Measurements from ENCODE around the gene MYBPH.

The MYBPH gene

DNA sequence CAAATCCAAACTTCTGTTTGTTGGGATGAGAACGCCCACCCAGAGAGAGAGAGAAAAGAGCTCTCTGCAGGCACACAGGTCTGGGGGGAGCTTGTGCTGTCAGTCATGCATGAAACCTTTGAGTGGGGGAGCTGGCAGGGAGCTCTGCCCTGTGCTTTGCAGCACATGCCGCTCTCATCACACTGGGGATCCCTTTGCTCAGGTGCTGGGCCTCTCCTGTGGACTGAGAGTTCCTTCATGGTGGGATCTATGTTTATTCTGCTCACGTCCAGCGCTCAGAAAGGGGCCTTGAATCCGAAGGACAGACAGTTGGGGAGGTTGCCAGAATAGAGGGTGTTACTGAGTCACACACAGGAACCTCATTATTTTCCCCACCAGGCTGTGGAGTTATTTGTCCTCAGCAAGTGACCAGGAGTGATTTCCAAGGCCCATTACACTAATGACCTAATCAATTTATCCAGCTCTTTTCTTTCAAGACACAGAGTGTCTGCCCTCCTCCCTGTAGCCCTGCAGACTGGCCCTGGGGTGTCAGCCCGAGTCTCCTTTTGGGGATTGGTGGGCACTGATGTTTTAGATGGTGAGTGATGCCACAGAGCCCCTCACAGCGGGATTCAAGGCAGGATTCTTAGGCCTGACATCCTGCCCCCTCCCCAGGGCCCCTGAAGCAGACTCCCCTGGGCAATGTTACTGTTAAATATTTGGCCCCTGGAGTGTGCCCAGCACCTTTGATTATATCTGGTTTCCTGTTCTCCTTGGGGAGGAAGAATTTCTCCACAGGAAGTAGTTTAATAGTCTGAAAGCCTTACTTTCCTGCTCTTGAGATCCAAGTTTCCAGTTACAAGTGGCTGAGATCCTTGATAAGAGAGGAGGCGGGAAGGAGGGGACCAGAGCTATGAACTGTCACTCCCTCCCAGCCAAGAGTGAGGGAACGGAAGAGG lies 22.3 kb downstream of the MYBPH start:
- Histone ChIP-seq H4K20me1 (no peaks in the 10 kb centered on the region), H3K4me2 (peak overlapping the region; percentile 95), H3K27me3 (no peaks in the 10 kb centered on the region), H3K9ac (peak overlapping the region; percentile 55), H3K4me1 (peaks cover 64% of the 10 kb centered on the region), H3K4me3 (no peak overlapping the region), H3K27ac (peak overlapping the region; percentile 52), H3K9me3 (0 out of 2 replicates have a peak, but pooled peaks cover under 1% of the 10 kb centered on the region), H3K36me3 (no peaks in the 10 kb centered on the region)
- TF ChIP-seq Cebpa-rat (IDR thresholded peaks at IDR 0.05), result no peak

DNA sequence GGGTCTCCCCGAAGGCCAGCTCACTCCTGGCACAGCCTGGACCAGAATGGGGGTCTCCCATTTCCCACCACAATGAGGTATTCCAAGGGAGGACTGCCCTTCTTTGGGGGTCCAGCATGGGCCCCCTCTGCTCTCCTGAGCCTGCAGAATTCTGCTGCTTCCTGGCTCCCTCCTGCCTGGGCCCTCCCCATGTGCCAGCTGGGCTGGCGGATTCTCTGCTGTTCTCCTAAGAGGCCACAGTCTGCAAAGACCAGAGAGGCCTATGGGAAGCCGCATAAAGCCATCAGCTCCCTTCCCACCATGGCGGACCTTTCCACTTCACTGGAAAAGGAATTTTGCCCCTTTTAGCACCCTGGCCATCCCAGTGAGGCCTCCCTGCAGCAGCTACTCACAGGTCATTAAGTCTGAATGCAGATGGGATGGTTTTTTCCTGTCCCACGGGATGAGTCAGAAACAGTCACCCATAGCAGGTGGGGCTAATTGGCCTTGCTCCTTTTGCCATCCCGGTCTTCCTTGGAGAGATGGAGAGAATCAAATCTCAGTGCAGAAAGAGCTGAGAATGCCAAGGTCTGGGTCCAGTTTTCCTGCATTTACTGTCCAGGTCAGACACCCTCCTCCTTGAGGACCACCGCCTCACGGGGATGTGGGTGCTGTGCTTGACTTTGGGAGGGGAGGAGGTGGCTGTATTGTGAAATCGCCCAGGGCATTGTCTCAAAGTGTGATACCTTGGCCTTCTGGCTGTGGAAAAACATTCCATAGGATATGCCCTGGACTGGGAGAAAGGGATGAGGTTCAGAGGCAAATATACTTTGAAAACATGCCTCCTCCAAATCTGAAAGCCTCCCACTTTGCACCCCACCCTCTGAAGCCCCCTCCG lies 23.2 kb downstream of the MYBPH start:
- Histone ChIP-seq H3K36me3 (no peaks in the 10 kb centered on the region), H4K20me1 (no peaks in the 10 kb centered on the region), H3K27me3 (no peaks in the 10 kb centered on the region), H3K4me2 (peak overlapping the region; percentile 95), H3K4me3 (no peak overlapping the region), H3K9me3 (no peaks in the 10 kb centered on the region), H3K9ac (peak overlapping the region; percentile 55; the same call in 1 of the 2 replicates), H3K27ac (no peak overlapping the region; the same call in 1 of the 2 replicates), H3K4me1 (peaks cover 73% of the 10 kb centered on the region)
- no peak for TF ChIP-seq Cebpa-rat (IDR thresholded peaks at IDR 0.05)

DNA sequence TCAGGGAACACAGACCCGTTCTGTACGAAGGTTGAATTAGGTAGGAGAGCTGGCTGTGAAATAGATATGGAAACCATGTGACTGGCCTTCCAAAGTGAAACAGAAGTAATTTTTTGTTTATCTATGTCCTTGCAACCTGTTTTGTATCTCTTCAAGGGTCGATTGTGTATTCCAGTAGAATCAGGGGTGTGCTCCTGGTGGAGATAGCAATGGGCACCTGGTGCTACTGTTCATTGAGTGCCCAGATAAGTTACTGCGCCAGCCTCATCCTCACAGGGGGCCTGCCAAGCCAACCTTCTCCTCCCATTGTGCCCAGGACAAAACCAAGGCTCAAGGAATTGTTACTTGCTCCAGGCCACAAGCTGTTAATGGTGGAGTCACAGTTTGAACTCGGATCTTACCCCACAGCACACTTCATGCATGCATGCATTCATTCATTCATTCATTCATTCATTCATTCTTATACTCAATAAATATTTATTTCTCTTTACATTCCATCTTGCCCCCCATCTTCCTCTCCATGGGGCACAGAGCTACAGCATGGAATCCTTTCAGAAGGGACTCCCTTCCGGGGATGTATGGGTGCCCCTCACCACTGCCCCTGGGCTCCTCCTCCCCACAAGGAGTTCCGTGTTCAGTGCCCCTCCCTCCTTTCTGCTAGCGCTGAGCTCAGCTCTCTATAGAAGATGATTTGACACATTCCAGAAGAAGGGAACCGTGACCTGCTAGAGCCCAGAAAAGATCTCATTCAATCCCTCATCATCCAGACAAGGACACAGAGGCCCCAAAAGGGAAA lies 24.1 kb downstream of the MYBPH start:
- H3K27me3 ChIP-seq, result no peaks in the 10 kb centered on the region
- H3K4me2 ChIP-seq, result peak overlapping the region; percentile 95
- H3K27ac ChIP-seq, result peak overlapping the region; percentile 8; the same call in 1 of the 2 replicates
- H3K9me3 ChIP-seq, result no peaks in the 10 kb centered on the region
- no peak overlapping the region for H3K9ac ChIP-seq
- no peak overlapping the region for H3K4me3 ChIP-seq
- no peak for TF ChIP-seq Cebpa-rat (IDR thresholded peaks at IDR 0.05)
- H3K36me3 ChIP-seq, result no peaks in the 10 kb centered on the region
- H4K20me1 ChIP-seq, result no peaks in the 10 kb centered on the region
- peaks cover 82% of the 10 kb centered on the region for H3K4me1 ChIP-seq

DNA sequence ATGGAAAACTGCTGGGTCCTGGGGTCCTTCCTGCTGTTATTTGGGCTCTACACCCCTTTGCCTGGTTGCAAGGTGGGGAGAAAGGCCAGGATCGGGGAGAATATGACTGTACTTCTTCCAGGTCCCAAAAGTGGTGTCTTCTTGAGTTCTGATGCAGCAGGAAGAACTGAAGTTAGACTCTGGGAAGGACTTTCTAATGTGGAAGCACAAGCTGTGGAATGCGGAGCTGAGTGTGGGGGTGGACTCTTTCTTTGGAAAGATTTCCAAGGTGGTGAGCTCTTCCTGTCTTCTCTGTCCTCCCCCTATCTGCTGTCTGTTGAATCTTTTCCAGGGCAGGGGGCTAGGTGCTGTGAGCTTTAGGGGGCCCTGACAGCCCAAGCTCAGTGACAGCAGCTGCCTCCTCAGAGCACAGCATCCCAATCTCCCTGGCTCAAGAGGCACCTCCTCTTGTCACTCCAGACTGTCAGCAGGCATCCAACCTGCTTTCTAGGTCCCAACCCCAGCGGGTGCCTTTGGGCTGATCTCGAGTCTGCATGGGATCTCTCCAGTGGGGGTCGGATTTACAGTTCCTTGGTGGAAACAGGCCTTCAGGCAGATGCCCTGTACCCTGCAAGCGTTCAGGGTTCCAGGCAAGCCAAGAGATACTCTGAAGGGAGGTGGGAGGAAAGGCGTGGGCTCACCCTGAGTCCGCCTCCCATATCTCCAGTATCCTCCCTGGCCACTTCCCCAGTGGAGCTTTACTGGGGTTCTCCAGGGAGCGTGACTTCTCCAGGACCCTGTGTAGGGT lies 24.9 kb downstream of the MYBPH start:
- Histone ChIP-seq H3K4me2 (peak overlapping the region; percentile 48), H3K4me3 (no peak overlapping the region), H3K36me3 (no peaks in the 10 kb centered on the region), H3K27me3 (no peaks in the 10 kb centered on the region), H3K27ac (peak overlapping the region; percentile 35; the same call in 1 of the 2 replicates), H3K9me3 (no peaks in the 10 kb centered on the region), H3K9ac (no peak overlapping the region), H4K20me1 (no peaks in the 10 kb centered on the region), H3K4me1 (peaks cover 90% of the 10 kb centered on the region)
- no peak for TF ChIP-seq Cebpa-rat (IDR thresholded peaks at IDR 0.05)

DNA sequence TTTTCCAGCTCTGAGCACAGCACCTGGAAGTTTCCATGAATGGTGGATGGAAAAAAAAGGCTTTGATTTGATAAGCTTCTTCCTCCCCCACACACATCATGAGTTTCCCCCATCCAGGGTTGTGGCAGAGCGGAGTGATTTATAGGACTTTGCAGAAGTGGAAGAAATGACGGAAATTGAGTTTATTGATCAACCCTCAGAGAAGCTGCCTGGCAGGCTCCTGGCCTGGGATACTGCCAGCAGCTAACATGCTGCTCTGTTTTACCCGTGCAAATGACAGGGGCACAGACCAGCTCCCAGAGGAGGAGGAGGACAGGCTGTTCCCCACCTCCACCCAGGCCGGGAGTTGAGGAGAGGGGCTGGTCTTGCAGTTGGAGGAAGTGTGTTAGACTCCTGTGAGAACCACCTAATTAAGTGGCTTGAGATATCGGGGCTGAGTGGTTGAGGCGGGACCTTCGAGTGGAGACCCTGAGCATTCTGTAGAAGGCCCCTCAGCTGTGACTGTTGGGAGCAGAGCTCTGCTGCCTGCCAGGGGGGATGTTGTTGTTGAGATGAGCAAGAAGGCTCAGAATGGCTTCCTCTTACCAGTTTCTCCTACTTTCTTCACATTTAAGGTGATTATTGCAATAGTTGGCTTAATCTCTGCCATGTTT lies 26.3 kb downstream of the MYBPH start:
- Histone ChIP-seq H3K4me1 (peaks cover 100% of the 10 kb centered on the region), H3K27ac (peak overlapping the region; percentile 24; the same call in 1 of the 2 replicates), H3K4me3 (no peak overlapping the region), H3K9ac (no peak overlapping the region), H3K36me3 (no peaks in the 10 kb centered on the region), H3K27me3 (no peaks in the 10 kb centered on the region), H3K9me3 (no peaks in the 10 kb centered on the region), H4K20me1 (no peaks in the 10 kb centered on the region), H3K4me2 (peak overlapping the region; percentile 48)
- TF ChIP-seq Cebpa-rat (IDR thresholded peaks at IDR 0.05), result no peak

DNA sequence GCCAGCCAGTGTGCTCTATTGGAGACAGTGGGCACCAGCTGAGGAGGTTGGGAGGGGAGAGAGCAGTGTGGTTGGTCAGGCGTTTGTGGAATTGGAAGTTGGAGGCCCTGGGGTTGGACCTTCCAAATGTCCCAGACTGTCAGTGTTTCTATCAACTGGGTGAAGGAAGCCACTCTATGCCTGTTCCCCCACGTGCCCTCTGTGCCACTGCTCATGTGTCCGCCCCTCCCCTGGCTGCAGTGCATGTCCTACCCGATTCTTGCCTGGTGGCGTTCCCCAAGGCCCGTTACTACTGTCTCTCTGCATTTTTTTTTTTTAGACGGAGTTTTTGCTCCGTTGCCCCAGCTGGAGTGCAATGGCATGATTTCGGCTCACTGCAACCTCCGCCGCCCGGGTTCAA lies 27.0 kb downstream of the MYBPH start:
- H3K4me1 ChIP-seq, result peaks cover 100% of the 10 kb centered on the region
- H3K9me3 ChIP-seq, result no peaks in the 10 kb centered on the region
- H4K20me1 ChIP-seq, result no peaks in the 10 kb centered on the region
- TF ChIP-seq Cebpa-rat (IDR thresholded peaks at IDR 0.05), result no peak
- H3K36me3 ChIP-seq, result no peaks in the 10 kb centered on the region
- no peak overlapping the region for H3K4me3 ChIP-seq
- H3K4me2 ChIP-seq, result peak overlapping the region; percentile 48; the same call in 1 of the 2 replicates
- H3K9ac ChIP-seq, result no peak overlapping the region
- no peaks in the 10 kb centered on the region for H3K27me3 ChIP-seq
- no peak overlapping the region for H3K27ac ChIP-seq

DNA sequence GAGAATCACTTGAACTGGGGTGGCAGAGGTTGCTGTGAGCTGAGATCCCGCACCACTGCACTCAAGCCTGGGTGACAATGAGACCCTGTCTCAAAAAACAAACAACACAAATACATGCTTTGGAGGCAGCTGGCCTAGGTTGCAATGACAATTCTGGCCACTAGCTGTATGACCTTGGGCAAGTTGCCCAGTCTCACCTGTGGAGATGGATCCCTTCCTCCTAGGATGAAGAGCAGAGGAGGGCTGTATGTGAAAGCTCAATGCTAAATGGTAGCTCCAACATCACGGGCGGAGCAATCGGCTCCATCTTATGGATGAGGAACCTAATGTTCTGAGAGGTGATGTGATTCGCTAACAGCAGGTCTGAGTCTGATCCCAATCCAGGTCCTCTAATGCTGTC lies 27.5 kb downstream of the MYBPH start:
- Histone ChIP-seq H3K4me1 (peaks cover 100% of the 10 kb centered on the region), H3K4me2 (peak overlapping the region; percentile 48), H3K36me3 (no peaks in the 10 kb centered on the region), H4K20me1 (no peaks in the 10 kb centered on the region), H3K27me3 (no peaks in the 10 kb centered on the region), H3K9ac (no peak overlapping the region), H3K27ac (no peak overlapping the region), H3K4me3 (no peak overlapping the region), H3K9me3 (no peaks in the 10 kb centered on the region)
- no peak for TF ChIP-seq Cebpa-rat (IDR thresholded peaks at IDR 0.05)

DNA sequence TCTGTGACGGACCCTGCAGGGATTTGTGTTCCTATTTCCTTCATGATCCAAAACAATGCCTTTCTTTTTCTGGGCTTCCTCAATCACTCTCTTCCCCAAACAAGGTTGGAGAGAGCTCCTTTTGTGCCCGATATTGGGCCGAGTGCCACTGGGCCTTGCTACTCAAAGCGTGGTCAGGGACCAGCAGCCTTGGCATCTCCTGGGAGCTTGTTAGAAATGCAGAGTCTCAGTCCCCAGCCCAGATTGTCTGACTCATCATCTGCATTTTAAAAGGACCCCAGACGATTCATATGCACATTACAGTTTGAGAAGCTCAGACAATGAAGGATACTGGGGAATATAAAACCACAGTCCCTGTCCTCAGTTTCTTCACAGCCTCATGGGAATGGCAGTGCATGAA lies 28.2 kb downstream of the MYBPH start:
- Histone ChIP-seq H3K9me3 (no peaks in the 10 kb centered on the region), H3K4me1 (peaks cover 100% of the 10 kb centered on the region), H3K4me3 (no peak overlapping the region), H3K27ac (peak overlapping the region; percentile 28; the same call in 1 of the 2 replicates), H3K36me3 (no peaks in the 10 kb centered on the region), H4K20me1 (no peaks in the 10 kb centered on the region), H3K4me2 (peak overlapping the region; percentile 48; the same call in 1 of the 2 replicates), H3K27me3 (no peaks in the 10 kb centered on the region), H3K9ac (no peak overlapping the region)
- no peak for TF ChIP-seq Cebpa-rat (IDR thresholded peaks at IDR 0.05)

Data from BLaER1 (cell line).